ENCODE measurements around the gene ICAM4. TPM values are rescaled to one million over a fixed set of nuclear protein-coding genes. Genes with fewer than 3 reads are reported as not detected.
A peak's percentile ranks its signal among the peaks of the same experiment; 100 is the strongest.

Gene ICAM4
- total and polyA plus RNA-seq, 9 of the 15 experiments (the other 6 are each of a cell fraction or from before 2014, with no cell fraction given), result 14.1 to 86.1 (median 29.6) TPM

DNA sequence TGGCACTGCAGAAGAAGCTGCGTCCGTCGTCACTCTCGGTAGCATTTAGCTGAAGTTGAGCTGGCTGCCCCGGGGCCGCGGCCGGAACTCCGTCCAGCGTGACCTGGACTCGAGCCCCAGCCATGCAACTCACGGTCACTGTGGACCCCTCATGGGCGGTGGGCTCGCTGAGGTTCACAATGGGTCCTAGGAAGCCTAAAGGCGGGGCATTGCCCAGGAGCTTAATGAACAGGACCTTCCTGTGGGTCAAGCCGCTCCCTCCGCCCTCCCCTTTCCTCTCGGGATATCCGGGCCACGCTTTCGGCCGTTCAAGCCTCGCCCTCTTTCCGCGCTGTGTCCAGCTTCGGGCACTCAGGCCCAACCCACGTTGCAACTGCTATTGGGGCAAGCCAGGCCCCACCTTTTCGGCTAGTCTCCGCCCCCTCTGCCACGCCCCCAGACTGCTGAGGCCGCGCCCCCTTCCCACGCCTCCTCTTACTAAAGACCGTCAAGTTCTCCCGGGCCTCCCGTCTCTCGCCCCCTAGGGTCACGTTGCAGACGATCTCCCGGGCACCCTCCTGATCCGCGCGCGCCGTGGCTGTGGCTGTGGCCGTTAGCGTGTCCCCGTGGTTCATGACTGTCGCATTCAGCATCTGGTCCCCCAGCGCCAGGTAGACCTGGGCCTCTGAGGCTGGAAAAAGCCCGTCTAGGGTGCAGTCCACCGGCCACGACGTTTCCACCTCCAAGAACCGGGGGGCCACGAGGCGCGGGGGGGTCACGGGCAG, 48.0 kb downstream of the ICAM4 start (continued):
- no peak for TF ChIP-seq ZHX1 (conservative IDR thresholded peaks at IDR 0.05; ENCODE audit: low read length)
- TF ChIP-seq CTCFL (IDR thresholded peaks at IDR 0.05; ENCODE audit: borderline replicate concordance, insufficient read depth, low read depth, low read length, poor library complexity, severe bottlenecking), result peak; percentile 24
- TF ChIP-seq YY1 (IDR thresholded peaks at IDR 0.05; ENCODE audit: borderline replicate concordance in 1 of 3, control insufficient read depth in 1 of 3, extremely low read depth in 1 of 3, insufficient read depth in 3 of 3, insufficient read length in 1 of 3, insufficient replicate concordance in 2 of 3, low read depth in 1 of 3, low read length in 2 of 3), result peak in 2 of 3 experiments; percentile 38 to 58
- no peak for TF ChIP-seq CAMTA2 (CRISPR knock-in tag; conservative IDR thresholded peaks at IDR 0.05)
- TF ChIP-seq RAD51 (IDR thresholded peaks at IDR 0.05; ENCODE audit: borderline replicate concordance, low read depth), result no peak
- TF ChIP-seq ZNF445 (CRISPR knock-in tag; IDR thresholded peaks at IDR 0.05; ENCODE audit: low read depth), result no peak
- TF ChIP-seq TBP (optimal IDR thresholded peaks at IDR 0.05; ENCODE audit: low read depth, low read length), result peak; percentile 28
- TF ChIP-seq, protein P1, sequence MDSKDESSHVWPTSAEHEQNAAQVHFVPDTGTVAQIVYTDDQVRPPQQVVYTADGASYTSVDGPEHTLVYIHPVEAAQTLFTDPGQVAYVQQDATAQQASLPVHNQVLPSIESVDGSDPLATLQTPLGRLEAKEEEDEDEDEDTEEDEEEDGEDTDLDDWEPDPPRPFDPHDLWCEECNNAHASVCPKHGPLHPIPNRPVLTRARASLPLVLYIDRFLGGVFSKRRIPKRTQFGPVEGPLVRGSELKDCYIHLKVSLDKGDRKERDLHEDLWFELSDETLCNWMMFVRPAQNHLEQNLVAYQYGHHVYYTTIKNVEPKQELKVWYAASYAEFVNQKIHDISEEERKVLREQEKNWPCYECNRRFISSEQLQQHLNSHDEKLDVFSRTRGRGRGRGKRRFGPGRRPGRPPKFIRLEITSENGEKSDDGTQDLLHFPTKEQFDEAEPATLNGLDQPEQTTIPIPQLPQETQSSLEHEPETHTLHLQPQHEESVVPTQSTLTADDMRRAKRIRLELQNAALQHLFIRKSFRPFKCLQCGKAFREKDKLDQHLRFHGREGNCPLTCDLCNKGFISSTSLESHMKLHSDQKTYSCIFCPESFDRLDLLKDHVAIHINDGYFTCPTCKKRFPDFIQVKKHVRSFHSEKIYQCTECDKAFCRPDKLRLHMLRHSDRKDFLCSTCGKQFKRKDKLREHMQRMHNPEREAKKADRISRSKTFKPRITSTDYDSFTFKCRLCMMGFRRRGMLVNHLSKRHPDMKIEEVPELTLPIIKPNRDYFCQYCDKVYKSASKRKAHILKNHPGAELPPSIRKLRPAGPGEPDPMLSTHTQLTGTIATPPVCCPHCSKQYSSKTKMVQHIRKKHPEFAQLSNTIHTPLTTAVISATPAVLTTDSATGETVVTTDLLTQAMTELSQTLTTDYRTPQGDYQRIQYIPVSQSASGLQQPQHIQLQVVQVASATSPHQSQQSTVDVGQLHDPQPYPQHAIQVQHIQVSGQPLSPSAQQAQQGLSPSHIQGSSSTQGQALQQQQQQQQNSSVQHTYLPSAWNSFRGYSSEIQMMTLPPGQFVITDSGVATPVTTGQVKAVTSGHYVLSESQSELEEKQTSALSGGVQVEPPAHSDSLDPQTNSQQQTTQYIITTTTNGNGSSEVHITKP (IDR thresholded peaks at IDR 0.05; ENCODE audit: partially characterized antibody), result peak; percentile 75
- TF ChIP-seq MBD2 (IDR thresholded peaks at IDR 0.05; ENCODE audit: borderline replicate concordance, low read depth), result peak; percentile 30; the same call in 1 of the 2 replicates
- no peak for TF ChIP-seq PCBP1 (IDR thresholded peaks at IDR 0.05; ENCODE audit: low read depth, low read length, poor library complexity, severe bottlenecking)
- TF ChIP-seq RFX1 (IDR thresholded peaks at IDR 0.05), result no peak
- TF ChIP-seq CTCF (IDR thresholded peaks at IDR 0.05 in 2 of 3, conservative IDR thresholded peaks at IDR 0.05 in 1 of 3; ENCODE audit: insufficient read depth in 2 of 3, low read depth in 1 of 3, low read length in 3 of 3), result peak; percentile 38 to 39 (median 38); a peak in 4 of 6 replicates
- no peak for TF ChIP-seq RFX5 (IDR thresholded peaks at IDR 0.05; ENCODE audit: low read depth, low read length)
